HG03103 (cell line): Measurements from ENCODE around the gene ZNF304.
A peak's percentile ranks its signal among the peaks of the same experiment; 100 is the strongest.
"Not testable (repeated sequence)": the region's sequence is repeated elsewhere in the genome, so short reads cannot be mapped to it uniquely, and the experiment has no call there.

ENCODE experiments used
- ATAC-seq: cut with Tn5 transposase; IDR thresholded peaks from one replicate; pipeline ENCODE4 v1.9.1; 2021; ENCODE audit warnings: low read depth; ENCODE audit not compliant: unreplicated experiment

ZNF304 gene

GRCh38 chr19:57359300-57359699 lies 8.2 kb downstream of the ZNF304 start:
- ATAC-seq, result no peak

- no peak for ATAC-seq
Observed at GRCh38 chr19:57362419-57362818, 11.3 kb downstream of the ZNF304 start.

- ATAC-seq, result peak; percentile 95
Observed at GRCh38 chr19:57362997-57363687, 12.1 kb downstream of the ZNF304 start, which contains the start of the genes TRAPPC2B and ZNF547. TRAPPC2B (plus strand) TSS chr19:57363551; CDS start chr19:57364834, 1,283 bp downstream. ZNF547 (plus strand) TSS chr19:57363551; CDS start chr19:57368556, 5,005 bp downstream.

GRCh38 chr19:57363688-57364181 lies 12.7 kb downstream of the ZNF304 start:
- no peak for ATAC-seq

GRCh38 chr19:57366776-57367175 lies 15.7 kb downstream of the ZNF304 start:
- ATAC-seq, result no peak

- ATAC-seq, result no peak
Observed at GRCh38 chr19:57374179-57374578, 23.1 kb downstream of the ZNF304 start.

GRCh38 chr19:57374647-57375046 lies 23.6 kb downstream of the ZNF304 start:
- not testable (repeated sequence) for ATAC-seq

- ATAC-seq, result no peak
Observed at GRCh38 chr19:57376151-57376550, 25.1 kb downstream of the ZNF304 start.

GRCh38 chr19:57377498-57378146 lies 26.6 kb downstream of the ZNF304 start:
- ATAC-seq, result no peak

- ATAC-seq, result no peak
Observed at GRCh38 chr19:57380923-57381322, 29.9 kb downstream of the ZNF304 start.

GRCh38 chr19:57382806-57383488 lies 31.9 kb downstream of the ZNF304 start:
- ATAC-seq, result no peak

- ATAC-seq, result no peak
Observed at GRCh38 chr19:57389194-57389729, 38.2 kb downstream of the ZNF304 start.

GRCh38 chr19:57389730-57390598 lies 38.9 kb downstream of the ZNF304 start, which contains the start of gene ZNF548:
ZNF548 (plus strand) TSS chr19:57389854; CDS start chr19:57390100, 246 bp downstream.
- peak; percentile 96 for ATAC-seq

- no peak for ATAC-seq
Observed at GRCh38 chr19:57395710-57396109, 44.6 kb downstream of the ZNF304 start.

GRCh38 chr19:57398868-57399267 lies 47.8 kb downstream of the ZNF304 start:
- ATAC-seq, result no peak

- ATAC-seq, result no peak
Observed at GRCh38 chr19:57403737-57404563, 52.9 kb downstream of the ZNF304 start.

GRCh38 chr19:57406516-57407123 lies 55.5 kb downstream of the ZNF304 start:
- no peak for ATAC-seq
